HG02571 (cell line): Measurements from ENCODE around the gene SLC29A4.
A peak's percentile ranks its signal among the peaks of the same experiment; 100 is the strongest.
"Not testable (repeated sequence)": the region's sequence is repeated elsewhere in the genome, so short reads cannot be mapped to it uniquely, and the experiment has no call there.

ENCODE experiments used
- ATAC-seq: cut with Tn5 transposase; IDR thresholded peaks from one replicate; pipeline ENCODE4 v1.9.1; 2021; ENCODE audit warnings: mild to moderate bottlenecking, moderate library complexity; ENCODE audit not compliant: unreplicated experiment

Gene SLC29A4, protein sequence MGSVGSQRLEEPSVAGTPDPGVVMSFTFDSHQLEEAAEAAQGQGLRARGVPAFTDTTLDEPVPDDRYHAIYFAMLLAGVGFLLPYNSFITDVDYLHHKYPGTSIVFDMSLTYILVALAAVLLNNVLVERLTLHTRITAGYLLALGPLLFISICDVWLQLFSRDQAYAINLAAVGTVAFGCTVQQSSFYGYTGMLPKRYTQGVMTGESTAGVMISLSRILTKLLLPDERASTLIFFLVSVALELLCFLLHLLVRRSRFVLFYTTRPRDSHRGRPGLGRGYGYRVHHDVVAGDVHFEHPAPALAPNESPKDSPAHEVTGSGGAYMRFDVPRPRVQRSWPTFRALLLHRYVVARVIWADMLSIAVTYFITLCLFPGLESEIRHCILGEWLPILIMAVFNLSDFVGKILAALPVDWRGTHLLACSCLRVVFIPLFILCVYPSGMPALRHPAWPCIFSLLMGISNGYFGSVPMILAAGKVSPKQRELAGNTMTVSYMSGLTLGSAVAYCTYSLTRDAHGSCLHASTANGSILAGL

DNA sequence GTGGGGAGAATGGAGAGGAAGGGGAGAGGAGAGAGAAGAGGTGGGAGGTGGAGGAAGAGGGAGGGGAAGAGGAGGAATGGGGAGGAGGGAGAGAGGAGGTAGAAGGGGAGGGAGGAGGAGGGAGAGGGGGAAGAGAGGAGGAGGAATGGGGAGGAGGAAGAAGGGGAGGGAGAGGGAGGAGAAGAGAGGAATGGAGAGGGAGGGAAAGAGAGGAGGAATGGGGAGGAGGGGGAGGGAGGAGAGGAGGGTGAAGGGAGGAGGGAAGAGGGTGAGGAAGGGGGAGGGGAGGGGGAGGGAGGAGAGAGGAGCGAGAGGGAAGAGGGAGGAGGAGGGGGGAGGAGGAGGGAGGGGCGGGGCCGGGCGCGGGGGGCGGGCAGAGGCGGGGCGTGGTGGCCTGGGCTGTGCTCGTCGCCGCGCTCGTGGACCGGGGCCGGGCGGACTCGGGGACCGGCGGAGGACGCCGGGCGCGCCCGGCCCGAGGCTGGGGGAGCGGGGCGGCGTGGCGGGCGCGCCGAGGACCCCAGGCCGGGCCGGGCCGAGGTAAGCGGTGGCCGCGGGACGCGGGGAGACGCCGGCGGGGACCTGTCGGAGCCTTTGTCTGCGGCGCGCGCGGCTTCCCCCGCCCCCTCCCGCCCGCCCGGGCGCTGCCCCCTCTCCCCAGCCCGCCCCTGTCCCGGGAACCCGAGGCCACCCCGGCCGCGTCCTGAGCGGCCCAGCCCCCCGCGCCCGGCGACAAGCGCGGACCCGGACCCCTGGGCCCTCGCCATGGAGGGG, at the start of gene SLC29A4:
TSS of gene SLC29A4 (plus strand) at position 401 of the 774 bp plus-strand sequence. CDS start 4,874 bp downstream, outside the sequence.
- no peak for ATAC-seq

DNA sequence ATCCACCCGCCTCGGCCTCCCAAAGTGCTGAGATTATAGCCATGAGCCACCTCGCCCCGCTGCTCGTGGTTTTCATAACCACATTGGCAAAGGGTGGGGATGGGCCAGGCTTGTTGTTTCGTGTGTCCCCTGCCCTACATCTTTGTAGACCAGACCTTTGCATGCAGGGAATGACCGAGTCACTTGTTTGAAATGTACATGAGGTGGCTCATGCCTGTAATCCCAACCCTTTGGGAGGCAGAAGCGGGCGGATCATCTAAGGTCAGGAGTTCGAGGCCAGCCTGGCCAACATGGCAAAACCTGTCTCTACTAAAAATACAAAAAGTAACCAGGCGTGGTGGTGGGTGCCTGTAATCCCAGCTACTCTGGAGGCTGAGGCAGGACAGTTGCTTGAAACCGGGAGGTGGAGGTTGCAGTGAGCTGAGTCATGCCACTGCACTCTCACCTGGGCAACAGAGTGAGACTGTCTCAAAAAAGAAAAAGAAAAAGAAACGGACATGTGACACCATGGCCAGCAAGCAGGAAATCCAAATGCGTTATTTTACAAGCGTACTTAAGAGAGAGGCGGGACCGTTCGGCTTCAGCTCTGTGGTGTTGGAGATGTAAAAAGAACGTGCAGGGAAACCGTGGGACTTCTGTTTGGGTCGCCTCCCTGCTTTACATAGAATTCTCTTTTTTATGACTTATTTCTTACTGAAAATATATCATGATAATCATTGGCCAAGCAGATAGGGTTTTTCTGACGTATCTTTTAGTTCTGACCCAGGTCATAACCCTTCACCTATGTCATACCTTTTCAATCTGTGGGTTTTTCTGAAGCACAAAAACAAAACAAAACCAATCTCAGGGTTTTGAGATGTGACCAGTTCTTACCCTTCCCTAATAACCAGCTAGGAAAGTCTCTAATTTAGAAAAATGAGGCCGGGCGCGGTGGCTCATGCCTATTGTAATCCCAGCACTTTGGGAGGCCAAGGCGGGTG, 47.6 kb upstream of the SLC29A4 start:
- ATAC-seq = peak; percentile 31

DNA sequence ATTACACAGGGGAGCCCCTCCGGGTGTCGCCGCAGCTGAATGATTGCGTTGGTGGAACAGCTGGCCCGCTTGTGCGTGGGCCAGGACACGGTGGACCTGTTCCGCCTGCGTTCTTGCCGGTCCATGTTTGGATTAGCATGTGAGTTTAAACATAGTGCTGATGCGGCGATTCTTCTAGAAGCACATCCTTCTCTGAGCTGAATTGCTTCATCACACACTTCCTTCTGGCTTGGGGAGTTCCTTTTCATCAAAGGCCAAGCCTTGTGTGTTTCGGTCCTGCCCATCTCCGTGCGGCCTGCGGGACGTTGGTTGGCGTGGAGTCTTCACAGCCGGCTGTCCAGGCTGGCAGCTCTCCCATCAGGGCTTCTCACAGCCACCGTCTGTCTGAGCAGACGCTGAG, 45.5 kb upstream of the SLC29A4 start:
- no peak for ATAC-seq

DNA sequence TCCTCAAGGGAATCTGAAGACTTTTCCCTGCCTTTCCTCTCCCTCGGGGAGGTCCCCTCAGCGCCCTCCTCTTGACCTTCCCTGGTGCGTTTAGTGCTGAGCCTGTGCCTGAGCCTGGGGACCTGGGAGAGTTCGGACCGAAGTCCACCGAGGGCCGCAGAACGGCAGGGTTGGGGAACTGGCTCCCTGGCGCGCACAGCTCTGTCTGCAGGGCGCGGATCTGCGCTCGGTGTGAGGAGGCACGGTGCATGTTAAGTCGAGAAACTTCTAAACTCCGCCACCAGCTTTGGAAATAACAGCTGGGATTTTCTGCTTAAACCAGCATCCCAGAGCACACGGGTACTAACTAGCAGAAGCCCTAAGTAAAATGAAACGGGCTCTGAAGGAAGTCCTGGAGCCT, 44.2 kb upstream of the SLC29A4 start:
- no peak for ATAC-seq

DNA sequence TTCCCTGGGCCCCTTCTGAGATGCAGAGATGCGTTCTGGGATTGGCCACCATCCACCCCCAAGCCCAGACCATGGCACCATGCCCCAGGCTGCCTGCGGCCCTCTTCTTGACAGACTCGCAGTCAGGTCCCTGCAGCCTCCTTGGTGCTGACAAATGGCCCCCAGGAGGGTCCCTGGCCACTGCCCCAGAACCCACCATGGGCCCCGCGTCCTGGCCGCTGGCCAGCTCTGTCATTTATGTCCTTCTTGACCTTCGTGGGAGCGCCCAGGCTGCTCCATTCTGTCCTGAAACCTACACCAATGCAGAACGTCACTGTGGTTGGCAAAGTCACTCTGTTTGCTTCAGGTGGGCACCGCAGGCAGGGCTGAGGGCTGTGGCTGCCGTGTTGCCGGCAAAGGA, 39.5 kb upstream of the SLC29A4 start:
- no peak for ATAC-seq

DNA sequence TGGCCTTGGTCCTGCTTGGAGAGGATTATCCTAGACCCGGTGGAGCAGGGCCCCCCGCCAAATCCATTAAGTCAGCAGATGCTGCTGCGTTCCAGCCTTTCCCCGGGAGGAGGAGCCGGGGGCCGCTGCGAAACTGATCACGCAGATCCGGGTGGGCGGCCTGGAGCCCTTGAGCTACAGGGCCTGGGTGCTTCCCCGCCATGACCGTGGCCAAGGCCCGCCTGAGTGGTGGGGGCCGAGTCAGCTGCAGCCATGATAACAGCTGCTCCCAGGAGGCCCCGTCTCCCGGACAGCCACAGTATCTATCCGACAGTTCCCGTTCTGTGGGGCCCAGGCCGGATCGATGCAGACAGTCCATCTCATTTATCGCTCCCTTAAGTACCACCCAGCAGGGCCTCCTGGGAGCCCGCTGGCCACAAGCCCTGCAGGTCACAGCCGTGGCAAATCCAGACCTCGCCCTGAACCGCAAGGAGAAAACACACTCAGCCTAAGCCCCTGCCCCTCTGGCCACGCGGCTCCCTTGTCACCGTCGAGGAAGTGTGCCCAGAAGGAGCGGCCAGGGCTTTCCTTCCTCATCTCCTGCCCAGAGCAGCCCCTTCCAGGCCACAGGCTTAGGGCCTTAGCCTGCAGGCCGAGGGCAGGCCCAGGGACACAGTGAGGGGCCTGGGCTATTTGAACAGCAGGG, 34.4 kb upstream of the SLC29A4 start:
- ATAC-seq = no peak

DNA sequence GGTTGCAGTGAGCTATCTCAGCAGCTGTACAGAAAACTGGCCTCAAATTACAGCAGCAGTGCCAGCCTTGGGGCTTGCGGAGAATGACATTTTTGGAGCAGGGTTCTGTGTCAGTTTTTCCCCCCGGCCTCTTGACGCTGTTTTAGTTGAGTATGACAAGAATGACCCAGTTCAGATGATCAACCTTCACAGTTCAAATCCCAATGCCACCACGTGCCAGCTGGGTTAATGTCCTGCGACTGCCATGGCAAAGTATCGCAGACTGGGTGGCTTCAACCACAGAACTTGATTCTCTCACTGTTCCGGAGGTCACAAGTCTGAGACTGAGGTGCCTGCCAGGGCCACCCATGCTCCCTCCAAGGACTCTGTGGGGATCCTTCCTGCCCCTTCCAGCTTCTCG, 32.0 kb upstream of the SLC29A4 start:
- not testable (repeated sequence) for ATAC-seq

DNA sequence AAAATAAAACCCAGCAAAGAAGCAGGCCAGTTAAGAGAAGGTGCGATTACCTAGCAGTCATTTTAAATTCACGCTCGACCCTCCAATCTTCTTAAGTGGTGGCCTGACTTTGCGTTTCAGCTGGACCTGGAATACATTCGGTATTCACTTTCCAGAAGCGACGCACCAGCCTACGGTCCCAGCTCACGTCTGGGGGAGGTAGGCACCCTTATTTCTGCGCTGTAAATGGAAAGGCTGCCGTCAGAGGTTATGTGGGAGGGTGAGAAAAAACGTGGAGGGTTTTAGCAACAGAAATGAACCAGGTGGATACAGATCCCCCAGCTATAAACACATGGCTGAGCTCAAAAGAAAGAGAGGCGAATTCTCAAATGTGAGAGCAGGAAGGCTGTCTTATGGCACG, 29.2 kb upstream of the SLC29A4 start:
- ATAC-seq = not testable (repeated sequence)

DNA sequence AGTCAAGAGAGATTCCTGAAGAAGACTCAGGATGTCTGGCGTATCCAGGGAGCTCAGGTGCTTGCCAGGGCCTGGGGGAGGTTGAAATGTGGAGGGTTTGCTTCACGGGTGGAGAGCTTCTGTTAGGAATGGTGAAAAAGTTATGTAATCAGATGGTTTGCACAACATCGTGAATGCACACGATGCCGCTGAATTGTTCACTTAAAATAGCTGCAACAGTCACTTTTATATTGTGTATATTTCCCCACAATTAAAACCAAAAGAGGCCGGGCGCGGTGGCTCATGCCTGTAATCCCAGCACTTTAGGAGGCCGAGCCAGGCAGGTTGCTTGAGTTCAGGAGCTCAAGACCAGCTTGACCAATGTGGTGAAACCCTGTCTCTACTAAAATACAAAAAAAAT, 28.4 kb upstream of the SLC29A4 start:
- not testable (repeated sequence) for ATAC-seq

DNA sequence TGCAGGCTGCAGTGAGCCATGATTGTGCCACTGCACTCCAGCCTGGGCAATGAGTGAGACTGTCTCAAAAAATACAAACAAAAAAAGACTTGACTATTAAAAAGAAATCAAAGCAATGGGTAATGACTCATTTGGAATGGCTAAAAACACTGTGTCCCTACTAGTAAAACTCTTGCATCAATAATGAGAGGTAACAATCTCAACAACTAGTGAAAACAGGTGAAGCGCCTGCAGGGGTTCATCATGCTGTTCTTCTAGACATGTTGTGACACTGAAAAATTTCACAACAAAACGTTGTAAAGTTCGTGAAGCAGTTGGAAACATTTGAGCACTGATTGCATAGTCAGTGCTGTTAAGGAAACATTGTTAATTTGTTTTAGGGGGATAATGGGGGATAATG, 26.9 kb upstream of the SLC29A4 start:
- no peak for ATAC-seq

DNA sequence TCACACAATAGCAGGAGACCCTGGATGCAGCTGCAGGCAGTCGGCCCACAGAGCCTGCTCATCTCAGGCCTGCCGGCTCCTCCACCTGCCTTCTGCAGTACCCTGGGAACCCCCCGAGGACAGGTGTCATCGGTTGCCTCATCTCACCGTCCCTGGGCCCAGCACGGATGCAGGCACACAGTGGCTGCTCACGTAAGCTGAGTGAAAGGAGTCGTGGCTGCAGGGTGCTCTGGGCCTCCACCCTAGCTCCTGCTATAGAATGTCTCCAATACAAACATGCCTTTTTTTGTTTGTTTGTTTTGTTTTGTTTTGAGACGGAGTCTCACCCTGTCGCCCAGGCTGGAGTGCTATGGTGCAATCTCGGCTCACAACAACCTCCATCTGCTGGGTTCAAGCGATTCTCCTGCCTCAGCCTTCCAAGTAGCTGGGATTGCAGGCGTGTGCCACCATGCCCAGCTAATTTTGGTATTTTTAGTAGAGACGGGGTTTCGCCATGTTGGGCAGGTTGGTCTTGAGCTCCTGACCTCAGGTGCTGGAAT, 22.1 kb upstream of the SLC29A4 start:
- ATAC-seq = not testable (repeated sequence)

DNA sequence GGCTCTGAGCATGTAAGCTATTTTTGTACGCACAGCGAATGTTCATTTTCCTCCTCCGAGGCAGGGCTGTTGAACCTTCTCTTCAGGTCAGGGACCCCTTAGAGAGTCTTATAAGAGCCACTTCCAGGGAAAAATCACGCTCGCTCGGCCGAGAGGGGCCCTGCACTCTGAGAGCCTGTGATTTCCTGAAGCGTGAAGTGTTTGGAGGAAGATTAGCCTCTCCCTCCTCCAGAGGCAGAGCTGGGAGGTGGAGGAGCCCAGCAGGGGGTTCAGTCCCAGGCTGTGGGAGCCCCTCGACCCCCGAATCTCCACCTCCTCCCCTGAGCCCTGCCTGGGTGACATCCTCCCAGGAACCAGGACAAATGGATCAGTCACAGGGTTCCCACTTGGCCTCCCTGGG, 19.7 kb upstream of the SLC29A4 start:
- ATAC-seq = not testable (repeated sequence)

DNA sequence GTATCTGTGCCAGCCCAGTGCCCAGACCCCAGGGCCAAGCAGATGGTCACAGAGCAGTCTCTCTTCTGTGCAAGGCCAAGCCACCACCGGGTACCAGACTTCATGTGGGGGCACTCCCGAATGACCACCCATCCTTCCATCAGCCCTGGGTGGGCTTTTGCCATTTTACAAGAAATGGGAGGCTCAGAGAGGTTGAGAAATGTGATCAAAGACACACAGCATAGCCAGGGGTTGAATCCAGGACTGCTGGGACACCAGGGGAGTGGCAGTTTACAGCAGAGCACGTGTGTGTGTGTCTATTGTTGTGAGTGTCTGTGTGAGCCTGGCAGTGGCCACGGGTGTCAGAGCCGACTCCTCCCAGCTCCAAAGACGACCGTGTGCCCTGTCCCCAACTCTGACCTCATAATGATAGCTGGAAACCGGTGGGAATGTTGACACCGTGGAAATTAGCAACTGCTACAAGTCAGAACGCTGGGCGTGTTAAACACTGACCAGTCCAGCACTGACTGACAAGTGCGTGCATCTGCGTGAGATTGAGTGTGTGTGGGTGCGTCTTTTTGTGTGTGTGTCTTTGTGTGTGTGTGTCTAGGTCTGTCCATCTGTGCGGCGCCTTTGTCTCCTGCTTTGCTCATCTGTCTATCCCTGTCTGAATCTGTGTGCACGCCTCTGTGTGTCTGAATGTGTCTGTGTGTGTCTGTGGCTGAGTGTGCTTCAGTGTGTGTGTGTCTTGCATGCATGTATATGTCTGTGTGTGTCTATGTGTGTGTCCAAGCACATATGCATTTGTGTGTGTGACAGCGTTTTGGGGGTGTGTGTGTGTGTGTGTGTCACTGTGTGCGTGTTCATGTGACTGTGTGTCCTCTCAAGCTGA, 17.2 kb upstream of the SLC29A4 start:
- ATAC-seq = no peak

DNA sequence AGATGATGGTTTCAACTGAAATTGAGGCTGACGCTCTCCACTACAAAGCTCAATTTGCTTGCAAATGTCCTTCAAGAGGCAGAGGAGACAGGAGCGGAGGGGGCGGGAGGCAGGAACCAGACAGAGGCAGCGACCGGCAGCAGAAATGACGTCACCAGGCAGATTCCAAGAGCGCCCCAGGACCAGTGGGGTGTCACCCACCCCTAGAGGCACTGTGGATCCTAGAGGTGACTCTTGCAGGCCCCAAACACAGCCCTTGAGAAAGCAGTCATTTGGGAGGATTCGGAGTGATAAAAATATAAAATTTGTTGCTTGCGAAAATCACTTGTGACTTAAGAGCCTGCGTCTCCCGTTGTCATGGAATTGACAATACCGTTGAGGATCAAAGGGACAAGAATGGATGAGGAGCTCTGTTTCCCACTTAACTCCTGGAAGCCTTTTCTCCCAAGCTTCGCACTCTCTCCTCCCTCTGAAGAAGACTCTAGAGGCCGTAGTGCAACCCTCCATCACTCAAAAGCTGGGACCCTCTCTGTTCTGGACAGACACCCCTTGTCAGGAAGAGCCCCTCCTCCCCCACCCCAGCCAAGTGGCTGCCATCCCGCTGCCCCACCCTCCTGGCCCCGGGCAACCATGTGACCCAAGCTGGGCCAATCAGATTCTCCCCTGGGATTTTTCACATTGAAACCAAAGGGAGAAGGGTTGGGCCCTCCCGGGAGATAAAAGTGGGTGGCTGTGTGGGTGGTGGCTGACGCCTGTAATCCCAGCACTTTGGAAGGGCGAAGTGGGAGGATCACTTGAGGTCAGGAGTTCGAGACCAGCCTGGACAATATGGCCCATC, 16.3 kb upstream of the SLC29A4 start:
- ATAC-seq = no peak

DNA sequence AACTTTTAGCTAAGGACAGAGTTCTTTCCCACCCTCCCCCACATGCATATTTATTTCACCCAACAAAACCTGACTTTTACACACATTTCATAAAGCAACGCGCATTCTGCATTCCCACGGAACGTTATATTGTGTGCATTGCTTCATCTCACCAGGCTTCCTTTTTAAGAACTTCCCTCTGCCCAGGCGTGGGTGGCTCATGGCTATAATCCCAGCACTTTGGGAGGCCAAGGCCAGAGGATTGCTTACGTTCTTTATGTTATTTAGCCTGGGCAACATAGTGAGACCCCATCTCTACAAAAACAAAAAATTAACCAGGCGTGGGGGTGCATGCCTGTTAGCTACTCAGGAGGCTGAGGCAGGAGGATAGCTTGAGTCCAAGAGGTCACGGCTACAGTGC, 14.9 kb upstream of the SLC29A4 start:
- not testable (repeated sequence) for ATAC-seq

DNA sequence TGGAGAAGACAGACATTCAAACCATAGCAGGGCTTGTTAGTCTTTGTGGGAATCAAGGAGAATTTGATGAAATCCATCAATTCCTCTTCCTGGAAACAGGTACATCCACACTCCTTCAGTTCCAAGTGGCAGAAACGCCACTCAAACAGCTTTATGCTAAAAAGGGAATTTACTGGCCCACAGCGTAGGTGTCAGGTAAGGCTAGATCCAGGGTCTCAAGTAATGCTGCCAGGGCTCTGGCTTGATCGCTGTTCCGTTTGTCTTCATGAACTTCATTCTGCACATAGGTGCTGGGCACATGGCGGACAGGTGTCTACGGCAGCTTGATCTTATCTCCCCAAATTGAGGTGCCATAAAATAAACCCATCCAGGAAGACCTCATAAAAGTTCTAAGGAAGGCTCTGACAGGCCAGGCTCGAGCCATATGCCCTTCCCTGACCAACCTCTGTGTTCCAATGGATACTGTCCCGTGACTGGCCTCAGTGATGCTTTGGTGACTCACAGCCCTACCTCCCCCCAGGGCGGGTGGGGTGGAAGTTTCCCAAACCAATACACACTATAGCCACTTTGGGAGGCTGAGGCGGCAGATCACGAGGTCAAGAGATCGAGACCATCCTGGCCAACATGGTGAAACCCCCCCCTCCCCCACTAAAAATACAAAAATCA, 12.6 kb upstream of the SLC29A4 start:
- not testable (repeated sequence) for ATAC-seq

DNA sequence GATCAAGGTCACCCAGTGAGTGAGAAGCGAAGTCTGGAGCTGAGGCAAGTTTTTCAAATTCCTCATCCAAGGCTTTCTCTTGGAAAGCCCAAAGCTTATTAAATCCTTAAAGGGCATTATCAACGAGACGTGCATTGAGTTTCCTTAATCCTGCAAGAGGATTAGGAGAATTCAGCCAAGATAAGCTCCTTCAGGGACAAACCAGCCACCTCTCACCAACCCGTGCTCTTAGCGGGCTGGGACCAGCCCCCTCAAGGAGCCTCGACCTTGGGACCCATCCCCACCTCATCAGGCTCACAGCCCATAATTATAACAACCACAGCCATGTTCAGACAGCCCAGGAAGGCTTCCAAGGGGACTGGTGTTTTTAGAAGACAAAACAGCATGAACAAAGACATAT, 12.0 kb upstream of the SLC29A4 start:
- ATAC-seq = no peak
